Osteoblast (primary cell): Measurements from ENCODE around the gene FAM107A. TPM values are rescaled to one million over a fixed set of nuclear protein-coding genes. Genes with fewer than 3 reads are reported as not detected.

Experiments used
- DNase-seq: peaks from one replicate; pipeline ENCODE4 v3.0.0; 2011; ENCODE audit warnings: low spot score, mixed read lengths; ENCODE audit not compliant: insufficient read length; ENCODE audit errors: missing footprints
- H2AFZ ChIP-seq: 2 replicates; pipeline ENCODE4 v1.6.0; 2011; ENCODE audit warnings: mild to moderate bottlenecking, low read length
- H3K27ac ChIP-seq: 2 replicates; pipeline ENCODE4 v1.5.1; 2011; ENCODE audit warnings: mild to moderate bottlenecking, low read depth, low read length, moderate library complexity
- H3K27me3 ChIP-seq: 2 replicates; pipeline ENCODE4 v1.6.0; 2012; ENCODE audit warnings: mild to moderate bottlenecking, control low read depth, inconsistent platforms, low read length, moderate library complexity; ENCODE audit not compliant: insufficient read depth
- H3K36me3 ChIP-seq: 2 replicates; pipeline ENCODE4 v1.5.1; 2011; ENCODE audit warnings: mild to moderate bottlenecking, low read length, control low read depth, moderate library complexity; ENCODE audit not compliant: insufficient read depth
- H3K4me1 ChIP-seq: 2 replicates; pipeline ENCODE4 v1.5.1; 2011; ENCODE audit warnings: mild to moderate bottlenecking, low read length, control low read depth, moderate library complexity; ENCODE audit not compliant: insufficient read depth
- H3K4me2 ChIP-seq: 2 replicates; pipeline ENCODE4 v1.6.0; 2011; ENCODE audit warnings: mild to moderate bottlenecking, low read length; ENCODE audit not compliant: insufficient read depth
- H3K4me3 ChIP-seq: fragments of 200-600 bp; sonication (generic); 3 replicates; pipeline ENCODE4 v1.5.1; 2012; ENCODE audit warnings: mild to moderate bottlenecking, low read length, inconsistent platforms; ENCODE audit not compliant: insufficient read depth
- H3K79me2 ChIP-seq: 2 replicates; pipeline ENCODE4 v1.6.0; 2012; ENCODE audit warnings: mild to moderate bottlenecking, low read length, control low read depth, inconsistent platforms; ENCODE audit not compliant: insufficient read depth
- H3K9me3 ChIP-seq: 2 replicates; pipeline ENCODE4 v1.5.1; 2011; ENCODE audit warnings: low read depth, low read length, control low read depth
- H4K20me1 ChIP-seq: 2 replicates; pipeline ENCODE4 v1.6.0; 2012; ENCODE audit warnings: mild to moderate bottlenecking, low read length, control low read depth; ENCODE audit not compliant: insufficient read depth
- total RNA-seq: library from RNA; depleted of rRNA; stranded (reverse); fragments of >200 nt; gene quantifications from 2 replicates; pipeline ENCODE4 v1.2.3, GENCODE V29; 2012
- TF ChIP-seq, protein P1 (sequence below): IDR thresholded peaks from 2 replicates; pipeline ENCODE4 v1.5.1; 2011; ENCODE audit warnings: mild to moderate bottlenecking, low read depth, low read length, moderate library complexity; ENCODE audit errors: extremely low read depth

Gene FAM107A
- total RNA-seq, 1 donor: not detected

DNA sequence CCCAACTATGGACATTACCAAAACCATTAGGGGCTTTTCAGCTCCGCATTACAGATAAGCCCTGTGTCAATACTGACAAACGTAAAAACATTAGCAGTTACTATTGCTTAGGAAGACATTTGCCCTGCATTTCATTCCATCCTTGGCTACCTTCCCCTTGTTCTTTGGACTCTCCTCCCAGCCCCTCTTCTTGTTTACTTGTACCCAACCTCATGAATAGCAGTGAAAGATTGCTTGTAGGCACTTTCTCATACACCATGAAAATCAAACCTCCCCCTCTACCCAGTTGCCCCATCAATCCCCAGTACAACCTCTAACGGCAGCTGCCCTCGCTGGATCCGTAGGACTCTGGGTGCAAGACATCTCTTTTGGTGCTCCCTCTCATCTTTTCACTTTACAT is 16.9 kb upstream of the FAM107A start:
- Histone ChIP-seq H3K36me3 (no peaks in the 10 kb centered on the region), H3K79me2 (no peaks in the 10 kb centered on the region), H3K9me3 (no peaks in the 10 kb centered on the region), H3K4me3 (no peak overlapping the region), H3K27ac (no peak overlapping the region), H3K27me3 (peaks cover 10% of the 10 kb centered on the region), H4K20me1 (no peaks in the 10 kb centered on the region), H3K4me2 (no peak overlapping the region), H3K4me1 (no peaks in the 10 kb centered on the region), H2AFZ (no peak overlapping the region)
- TF ChIP-seq, protein P1, sequence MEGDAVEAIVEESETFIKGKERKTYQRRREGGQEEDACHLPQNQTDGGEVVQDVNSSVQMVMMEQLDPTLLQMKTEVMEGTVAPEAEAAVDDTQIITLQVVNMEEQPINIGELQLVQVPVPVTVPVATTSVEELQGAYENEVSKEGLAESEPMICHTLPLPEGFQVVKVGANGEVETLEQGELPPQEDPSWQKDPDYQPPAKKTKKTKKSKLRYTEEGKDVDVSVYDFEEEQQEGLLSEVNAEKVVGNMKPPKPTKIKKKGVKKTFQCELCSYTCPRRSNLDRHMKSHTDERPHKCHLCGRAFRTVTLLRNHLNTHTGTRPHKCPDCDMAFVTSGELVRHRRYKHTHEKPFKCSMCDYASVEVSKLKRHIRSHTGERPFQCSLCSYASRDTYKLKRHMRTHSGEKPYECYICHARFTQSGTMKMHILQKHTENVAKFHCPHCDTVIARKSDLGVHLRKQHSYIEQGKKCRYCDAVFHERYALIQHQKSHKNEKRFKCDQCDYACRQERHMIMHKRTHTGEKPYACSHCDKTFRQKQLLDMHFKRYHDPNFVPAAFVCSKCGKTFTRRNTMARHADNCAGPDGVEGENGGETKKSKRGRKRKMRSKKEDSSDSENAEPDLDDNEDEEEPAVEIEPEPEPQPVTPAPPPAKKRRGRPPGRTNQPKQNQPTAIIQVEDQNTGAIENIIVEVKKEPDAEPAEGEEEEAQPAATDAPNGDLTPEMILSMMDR: no peak
- no peak for DNase-seq

DNA sequence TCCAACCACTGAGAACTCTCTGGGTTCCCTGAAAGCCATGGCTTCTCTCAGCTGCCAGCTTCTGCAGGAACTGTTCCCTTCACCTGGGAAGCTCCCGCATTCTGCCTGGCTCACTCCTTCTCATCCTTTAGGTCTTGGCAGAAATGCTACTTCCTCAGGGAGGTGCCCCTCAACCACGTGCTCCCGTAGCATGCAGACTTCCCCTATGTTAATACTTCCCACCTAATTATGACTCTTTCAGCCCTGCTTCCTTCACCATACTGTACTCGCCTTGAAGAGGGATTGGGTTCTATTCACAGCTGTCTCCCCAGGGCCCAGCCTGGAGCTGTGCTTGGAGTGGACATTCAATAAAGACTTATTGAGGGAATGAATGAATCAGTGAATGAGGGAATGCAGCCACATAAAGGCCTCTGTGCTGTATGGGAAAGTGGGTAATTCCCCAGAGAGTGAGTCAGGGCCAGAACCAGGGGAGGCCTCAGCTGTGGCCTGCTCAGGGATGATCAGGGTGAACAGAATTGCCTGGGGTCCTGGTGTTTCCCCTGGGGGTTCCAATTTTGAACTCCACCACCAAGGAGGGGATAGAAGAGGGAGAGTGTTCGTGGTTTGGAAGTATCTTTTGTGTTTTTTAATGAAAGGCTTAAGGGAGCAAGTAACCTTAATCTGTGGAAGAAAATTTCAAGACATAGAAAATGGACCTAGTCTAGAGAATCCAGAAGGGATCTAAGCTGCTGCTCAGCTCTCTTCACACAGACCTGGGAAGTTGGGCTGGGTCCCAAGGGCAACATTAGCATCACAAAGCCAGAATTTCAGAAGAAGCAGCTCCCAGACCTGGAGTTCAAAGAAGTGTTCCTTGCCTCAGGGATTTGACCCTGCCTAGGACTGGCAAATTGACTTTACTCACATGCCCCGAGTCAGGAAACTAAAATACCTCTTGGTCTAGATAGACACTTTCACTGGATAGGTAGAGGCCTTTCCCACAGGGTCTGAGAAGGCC is 14.6 kb upstream of the FAM107A start:
- Histone ChIP-seq H3K79me2 (no peaks in the 10 kb centered on the region), H3K27me3 (peaks cover 23% of the 10 kb centered on the region), H3K4me2 (no peak overlapping the region), H3K27ac (no peak overlapping the region), H2AFZ (no peak overlapping the region), H3K36me3 (no peaks in the 10 kb centered on the region), H3K4me1 (no peaks in the 10 kb centered on the region), H3K4me3 (no peak overlapping the region), H3K9me3 (no peaks in the 10 kb centered on the region), H4K20me1 (no peaks in the 10 kb centered on the region)
- TF ChIP-seq, protein P1: no peak
- DNase-seq: no peak

DNA sequence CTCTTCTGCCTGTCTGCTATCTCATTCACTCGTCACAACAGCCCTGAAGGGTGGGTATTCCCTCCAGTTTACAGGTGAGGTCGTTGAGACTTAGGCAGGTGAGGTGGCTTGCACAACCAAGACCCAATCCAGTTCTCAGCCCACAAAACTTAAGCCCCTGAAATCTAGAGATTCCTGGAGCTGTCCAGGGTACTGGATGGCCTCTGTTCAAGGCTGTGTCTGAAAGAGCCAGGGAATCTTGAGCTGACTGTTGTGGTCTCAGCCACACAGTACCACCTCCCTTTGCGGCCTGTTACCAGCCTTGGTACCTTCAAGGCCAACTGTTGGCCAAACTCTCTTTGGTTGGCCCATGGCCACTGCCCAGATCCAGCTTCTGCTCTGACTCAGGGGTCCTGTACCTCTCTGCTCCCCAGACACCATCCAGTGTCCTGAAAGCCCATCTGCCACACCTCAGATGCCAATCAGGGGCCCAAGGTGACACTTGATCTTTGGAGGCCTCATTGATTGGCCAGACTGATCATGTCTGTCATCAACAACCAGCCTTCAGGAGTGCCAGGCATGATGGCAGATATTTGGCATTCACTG is 10.9 kb upstream of the FAM107A start:
- H2AFZ ChIP-seq: no peak overlapping the region
- no peaks in the 10 kb centered on the region for H4K20me1 ChIP-seq
- H3K27ac ChIP-seq: no peak overlapping the region
- TF ChIP-seq, protein P1: no peak
- H3K4me2 ChIP-seq: no peak overlapping the region
- no peak overlapping the region for H3K4me3 ChIP-seq
- no peaks in the 10 kb centered on the region for H3K4me1 ChIP-seq
- no peaks in the 10 kb centered on the region for H3K9me3 ChIP-seq
- H3K36me3 ChIP-seq: no peaks in the 10 kb centered on the region
- H3K27me3 ChIP-seq: peaks cover 41% of the 10 kb centered on the region
- no peaks in the 10 kb centered on the region for H3K79me2 ChIP-seq
- DNase-seq: peak; percentile 78

DNA sequence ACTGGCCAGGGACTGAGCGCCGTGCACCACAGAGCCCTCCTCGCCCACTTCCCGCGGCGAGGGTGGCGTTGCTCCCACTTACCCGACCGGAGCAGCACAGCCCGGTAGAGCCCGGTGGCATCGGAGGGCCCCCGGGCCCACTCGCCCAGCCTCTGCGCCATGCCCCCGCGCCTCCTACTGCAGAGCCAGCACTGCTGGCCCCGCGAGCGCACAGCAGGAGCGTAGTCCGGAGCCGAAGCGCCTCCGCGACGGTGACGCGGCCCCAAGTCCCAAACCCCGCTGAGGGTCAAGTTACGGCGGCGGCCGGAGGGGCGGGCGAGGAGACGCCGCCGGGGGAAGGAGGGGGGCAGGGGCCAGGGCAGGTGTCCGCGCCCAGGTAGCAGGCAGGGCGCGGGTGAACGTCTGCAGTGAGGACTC is 9.6 kb upstream of the FAM107A start:
- Histone ChIP-seq H3K27ac (no peak overlapping the region), H3K9me3 (no peaks in the 10 kb centered on the region), H4K20me1 (no peaks in the 10 kb centered on the region), H3K4me2 (no peak overlapping the region), H3K79me2 (no peaks in the 10 kb centered on the region), H3K36me3 (no peaks in the 10 kb centered on the region), H3K4me1 (no peaks in the 10 kb centered on the region), H3K27me3 (peaks cover 37% of the 10 kb centered on the region), H2AFZ (no peak overlapping the region), H3K4me3 (no peak overlapping the region)
- DNase-seq: no peak
- TF ChIP-seq, protein P1: no peak
